HepG2 (cell line): ENCODE measurements around the gene GPR33. TPM values are rescaled to one million over a fixed set of nuclear protein-coding genes. Genes with fewer than 3 reads are reported as not detected.

ENCODE experiments used
- ATAC-seq: fragments of 200-7000 bp; cut with Tn5 transposase; 3 replicates; pipeline ENCODE4 v1.9.1; 2020; ENCODE audit warnings: mild to moderate bottlenecking, moderate library complexity
- BruUV-seq: library from RNA; stranded (reverse); fragments of 400-500 nt; replicated peaks from 2 replicates; lab custom pipeline; 2021; lab: Mats Ljungman, UMichigan
- CTCF ChIA-PET: fragments of 300-600 bp; formaldehyde crosslinking; extraction: SDS; loops from one replicate; lab custom pipeline; 2021; ENCODE audit warnings: low total read pairs, inconsistent platforms, low intra/inter-chr PET ratio; lab: Yijun Ruan, JAX
- POLR2A ChIA-PET: fragments of 350-600 bp; sonication (Branson Sonifier 250); formaldehyde crosslinking; loops from one replicate; lab custom pipeline; 2020; ENCODE audit warnings: antibody characterized with exemption, inconsistent platforms; lab: Yijun Ruan, JAX
- DNase-seq: peaks from one replicate; pipeline ENCODE4 v3.0.0-alpha.2; 2015; ENCODE audit warnings: low spot score
- FAIRE-seq: peaks from 3 replicates; lab custom pipeline; 2011; peaks lifted over from hg19 to GRCh38; lab: Jason Lieb, UNC
- H2AFZ ChIP-seq: one replicate; pipeline ENCODE4 v1.6.1; 2011; ENCODE audit warnings: low read length, inconsistent platforms
- H3K27ac ChIP-seq: fragments of 300-600 bp; 3 replicates; pipeline ENCODE4 v1.8.0; 2011; ENCODE audit warnings: mixed run types, mild to moderate bottlenecking, mixed read lengths, low read length, inconsistent platforms; ENCODE audit not compliant: insufficient read depth; ENCODE audit errors: extremely low read length
- H3K27me3 ChIP-seq, 2 experiments: fragments of 200-600 bp in 1 of 2; 2 replicates in 1 of 2; 3 replicates in 1 of 2; pipeline versions ENCODE4 v1.6.0 to v1.8.0; 2011; ENCODE audit warnings: low read length in 2 of 2, mild to moderate bottlenecking in 2 of 2, moderate library complexity in 2 of 2, inconsistent platforms in 1 of 2; ENCODE audit not compliant: insufficient read depth in 2 of 2, control insufficient read depth in 1 of 2
- H3K36me3 ChIP-seq, 2 experiments: fragments of 200-600 bp in 1 of 2; replicated peaks in 1 of 2; 2 replicates in 1 of 2; 3 replicates in 1 of 2; pipeline versions ENCODE4 v1.5.1 to v1.8.0; 2011; ENCODE audit warnings: low read length in 2 of 2, inconsistent platforms in 1 of 2; ENCODE audit not compliant: insufficient read depth in 2 of 2, control insufficient read depth in 1 of 2
- H3K4me1 ChIP-seq: 2 replicates; pipeline ENCODE4 v1.5.1; 2012; ENCODE audit warnings: low read length, inconsistent platforms; ENCODE audit not compliant: insufficient read depth
- H3K4me2 ChIP-seq: 2 replicates; pipeline ENCODE4 v1.6.0; 2011; ENCODE audit warnings: low read depth, low read length, inconsistent platforms
- H3K4me3 ChIP-seq, 3 experiments: fragments of 200-600 bp in 1 of 3; sonication (generic), shearing (Covaris generic) in 1 of 3; replicated peaks in 1 of 3; 2 replicates each; pipeline ENCODE4 v1.5.1; 2011 to 2016; ENCODE audit warnings: low read length in 3 of 3, inconsistent platforms in 2 of 3, low read depth in 2 of 3, mild to moderate bottlenecking in 2 of 3, control low read depth in 1 of 3, mixed read lengths in 1 of 3; ENCODE audit not compliant: insufficient read depth in 1 of 3
- H3K79me2 ChIP-seq: one replicate; pipeline ENCODE4 v1.6.1; 2011; ENCODE audit warnings: low read length, inconsistent platforms; ENCODE audit not compliant: insufficient read depth
- H3K9ac ChIP-seq: 2 replicates; pipeline ENCODE4 v1.6.0; 2011; ENCODE audit warnings: mild to moderate bottlenecking, low read depth, low read length, inconsistent platforms; ENCODE audit not compliant: insufficient read depth
- H3K9me3 ChIP-seq: 2 replicates; pipeline ENCODE4 v1.5.1; 2012; ENCODE audit warnings: mild to moderate bottlenecking, low read length
- H4K20me1 ChIP-seq: 2 replicates; pipeline ENCODE4 v1.6.0; 2011; ENCODE audit warnings: inconsistent platforms, mild to moderate bottlenecking, low read length, moderate library complexity; ENCODE audit not compliant: insufficient read depth
- CBX1 ChIP-seq: IDR thresholded peaks from one replicate; pipeline ENCODE4 v1.6.1; 2016; ENCODE audit warnings: antibody characterized with exemption, low read depth
- CREB1 ChIP-seq, 2 experiments: fragments of 450-650 bp in 1 of 2; IDR thresholded peaks; 2 replicates each; pipeline ENCODE4 v1.6.1; 2016 to 2017; ENCODE audit warnings: control low read depth in 1 of 2, mild to moderate bottlenecking in 1 of 2, missing compliant biosample characterization in 1 of 2, missing genetic modification characterization in 1 of 2
- NBN ChIP-seq: fragments of 450-650 bp; conservative IDR thresholded peaks from 2 replicates; pipeline ENCODE4 v1.6.1; 2017
- NFATC3 ChIP-seq: sonication (generic); formaldehyde crosslinking; IDR thresholded peaks from 2 replicates; pipeline ENCODE4 v1.5.1; 2020; ENCODE audit warnings: mild to moderate bottlenecking, missing genetic modification reagents
- PRDM15 ChIP-seq: sonication (generic); formaldehyde crosslinking; IDR thresholded peaks from 2 replicates; pipeline ENCODE4 v1.4.0; 2020; ENCODE audit warnings: missing genetic modification reagents
- THAP11 ChIP-seq: IDR thresholded peaks from 2 replicates; pipeline ENCODE4 v1.6.1; 2016; ENCODE audit warnings: missing biosample characterization, missing genetic modification reagents
- WIZ ChIP-seq: sonication (generic); formaldehyde crosslinking; IDR thresholded peaks from 2 replicates; pipeline ENCODE4 v1.5.1; 2020; ENCODE audit warnings: mild to moderate bottlenecking, missing genetic modification reagents
- ZC3H4 ChIP-seq: sonication (generic); formaldehyde crosslinking; IDR thresholded peaks from 2 replicates; pipeline ENCODE4 v1.4.0; 2020; ENCODE audit warnings: missing genetic modification reagents, borderline replicate concordance
- ZNF12 ChIP-seq: sonication (generic); formaldehyde crosslinking; IDR thresholded peaks from 2 replicates; pipeline ENCODE4 v1.5.0; 2020; ENCODE audit warnings: missing genetic modification reagents
- ZNF263 ChIP-seq: sonication (generic); formaldehyde crosslinking; IDR thresholded peaks from 2 replicates; pipeline ENCODE4 v1.4.0; 2020; ENCODE audit warnings: missing genetic modification reagents
- ZNF660 ChIP-seq: sonication (generic); formaldehyde crosslinking; IDR thresholded peaks from 2 replicates; pipeline ENCODE4 v1.5.1; 2020; ENCODE audit warnings: mild to moderate bottlenecking, low read depth, missing genetic modification reagents, borderline replicate concordance
- ZNF792 ChIP-seq: IDR thresholded peaks from 2 replicates; pipeline ENCODE4 v1.6.1; 2016
- WGBS: methylation state at CpG from one replicate; pipeline ENCODE4 v1.1.6; 2017; ENCODE audit warnings: low lambda C conversion rate; 5-methylcytosine and 5-hydroxymethylcytosine counted together
- in situ Hi-C: cut with HindIII; loops from 2 replicates; pipeline ENCODE4 v1.10.0; 2017; ENCODE audit warnings: low pct_unique_long_range_greater_than_20kb; ENCODE audit not compliant: extremely low pct_ligation_motif_present
- intact Hi-C: fragments of 100-400 bp; cut with micrococcal nuclease; formaldehyde crosslinking; loops from one replicate; pipeline ENCODE4 v1.10.0; 2022; ENCODE audit not compliant: unreplicated experiment
- polyA plus RNA-seq, 8 experiments: library from polyadenylated mRNA; depleted of rRNA in 3 of 8; stranded (reverse) in 7 of 8; unstranded in 1 of 8; fragments of >200 nt; fragmentation: Illumina TruSeq in 4 of 8; extraction: Trizol in 4 of 8; gene quantifications; 2 replicates each; pipeline versions ENCODE4 v1.2.1 to v1.2.3, GENCODE V29; 2011 to 2016; ENCODE audit warnings: low read depth in 4 of 8, missing spikeins in 1 of 8, mixed read lengths in 1 of 8; ENCODE audit not compliant: insufficient read depth in 1 of 8
- total RNA-seq, 5 experiments: library from RNA; depleted of rRNA; stranded (reverse); fragments of >200 nt; fragmentation: Illumina TruSeq; extraction: Trizol; gene quantifications; 2 replicates each; pipeline ENCODE4 v1.2.3, GENCODE V29; 2016; ENCODE audit warnings: low read depth in 1 of 5

GPR33 gene
- total and polyA plus RNA-seq, 2 of the 13 experiments (the other 11 are each of a cell fraction or from before 2014, with no cell fraction given) = not detected

GRCh38 chr14:31536201-31536960 lies 48.5 kb upstream of the GPR33 start:
- Histone ChIP-seq H3K4me2 (no peak overlapping the region), H3K79me2 (no peaks in the 10 kb centered on the region), H2AFZ (no peak overlapping the region), H3K4me3 (no peak overlapping the region), H3K36me3 (no peaks in the 10 kb centered on the region), H3K9me3 (no peaks in the 10 kb centered on the region), H3K9ac (no peak overlapping the region), H4K20me1 (no peaks in the 10 kb centered on the region), H3K27me3 (no peaks in the 10 kb centered on the region; a peak in 2 of 5 replicates), H3K4me1 (no peaks in the 10 kb centered on the region), H3K27ac (no peak overlapping the region)
- DNase-seq (no peak), ATAC-seq (no peak), FAIRE-seq (no peak)
- TF ChIP-seq THAP11 (no peak), ZNF263 (CRISPR knock-in tag) (no peak), NBN (0 out of 2 replicates have a peak, but pooled peaks have one; percentile 62), ZNF660 (CRISPR knock-in tag) (no peak), WIZ (CRISPR knock-in tag) (no peak), NFATC3 (CRISPR knock-in tag) (no peak), PRDM15 (CRISPR knock-in tag) (no peak), ZNF792 (no peak), ZNF12 (CRISPR knock-in tag) (0 out of 2 replicates have a peak, but pooled peaks have one; percentile 59), CREB1 (IDR thresholded peaks at IDR 0.05) (peak; percentile 79), CREB1 (CRISPR knock-in tag; IDR thresholded peaks at IDR 0.05) (no peak), CBX1 (no peak), ZC3H4 (CRISPR knock-in tag) (no peak)
- intact Hi-C loops (no loop called here), in situ Hi-C loops (no loop called here)
- POLR2A ChIA-PET = interaction anchor here (0.6 kb wide), 1 partner anchor 540 kb away, joined by 3 read pairs; no protein-coding TSS in a partner anchor
- CTCF ChIA-PET = no interaction called here
- BruUV-seq = no TSS peak
- 23% methylated on average over 5 of the region's 5 CpGs for WGBS
